ENCODE results near the gene ZNF70. TPM values are rescaled to one million over a fixed set of nuclear protein-coding genes. Genes with fewer than 3 reads are reported as not detected.

ZNF70 gene
- total RNA-seq, 1 experiment from 2014 or later = 3.0 TPM

DNA sequence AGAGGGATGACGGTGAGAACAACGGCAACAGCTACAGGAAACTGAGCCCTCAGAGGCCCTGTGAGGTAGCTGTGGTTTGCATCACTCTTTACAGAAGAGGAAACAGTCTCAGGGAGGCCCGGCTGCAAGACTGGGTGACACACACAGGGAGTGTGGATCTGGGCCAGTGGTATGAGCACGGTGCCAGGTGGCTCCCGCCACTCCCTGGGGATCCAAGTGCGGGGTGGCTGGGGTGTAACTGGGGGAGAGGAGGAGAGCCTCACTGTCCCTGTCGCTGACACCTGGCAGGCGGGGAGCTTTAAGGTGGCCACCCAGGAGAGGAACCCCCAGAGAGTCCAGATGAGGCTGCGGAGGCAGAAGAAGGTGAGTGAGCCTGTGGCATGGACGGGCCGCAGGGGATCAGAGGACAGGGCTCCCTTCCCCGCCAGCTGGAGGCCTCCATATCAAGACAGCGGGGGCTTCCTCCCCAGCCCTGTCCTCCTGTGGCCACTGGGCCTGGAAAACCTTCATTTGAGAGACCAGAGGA lies 54.5 kb downstream of the ZNF70 start:
- no peak for DNase-seq (ENCODE audit: extremely low read depth, low read depth)

DNA sequence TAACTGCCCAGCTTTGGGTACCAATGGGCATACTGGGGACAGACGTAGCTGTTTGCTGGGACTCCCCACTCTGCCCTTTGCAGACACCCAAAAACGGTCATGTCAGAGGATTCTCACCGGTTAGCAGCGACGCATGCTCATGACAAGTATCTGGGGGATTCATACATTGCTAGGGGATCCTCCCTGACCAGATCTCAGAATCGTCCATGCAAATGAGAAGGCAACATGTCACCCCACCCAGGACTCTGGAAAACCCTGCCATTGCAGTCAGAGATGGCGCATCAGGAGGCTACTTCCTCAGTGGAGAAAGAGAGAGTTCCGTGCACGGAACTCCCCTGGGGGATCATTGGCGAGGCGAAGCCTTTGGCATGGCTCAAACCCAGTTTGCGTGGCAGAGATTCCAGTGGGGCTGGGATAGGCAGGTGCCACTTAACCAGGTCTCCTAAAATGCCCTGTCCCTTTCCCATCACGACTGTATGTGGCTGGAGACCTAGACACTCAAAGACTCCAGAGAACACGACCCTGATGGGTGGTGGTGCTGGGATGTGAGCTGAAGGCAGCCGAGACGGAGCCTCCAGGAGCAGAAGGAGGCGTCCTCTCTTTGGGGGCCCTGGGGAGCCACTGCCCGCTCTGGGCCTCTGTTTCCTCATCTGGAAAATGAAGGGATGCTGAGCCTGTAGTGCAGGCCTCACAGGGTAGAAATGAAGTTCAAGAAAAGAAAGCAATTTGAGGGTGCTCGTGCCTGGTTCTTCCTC lies 55.2 kb downstream of the ZNF70 start:
- no peak for DNase-seq (ENCODE audit: extremely low read depth, low read depth)

DNA sequence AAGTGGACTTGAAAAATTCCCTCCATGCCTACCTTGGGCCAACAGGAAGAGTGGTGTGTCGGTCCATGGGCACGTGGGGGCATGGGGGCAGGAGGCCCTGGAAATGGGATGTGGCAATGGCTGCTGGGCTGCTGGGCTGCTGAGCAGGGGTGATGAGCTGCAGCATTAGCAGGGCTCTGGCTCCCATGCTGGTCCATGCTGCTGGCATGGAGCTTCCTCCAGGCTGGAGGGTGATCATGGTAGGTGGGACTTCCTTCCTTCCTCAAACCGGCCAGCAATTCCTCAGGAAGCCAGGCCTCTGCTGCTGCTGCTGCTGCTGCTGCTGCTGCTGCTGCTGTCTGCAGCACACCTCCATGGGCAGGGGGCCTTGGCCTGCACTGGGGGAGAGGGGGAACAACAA lies 55.8 kb downstream of the ZNF70 start:
- no peak for DNase-seq (ENCODE audit: extremely low read depth, low read depth)

DNA sequence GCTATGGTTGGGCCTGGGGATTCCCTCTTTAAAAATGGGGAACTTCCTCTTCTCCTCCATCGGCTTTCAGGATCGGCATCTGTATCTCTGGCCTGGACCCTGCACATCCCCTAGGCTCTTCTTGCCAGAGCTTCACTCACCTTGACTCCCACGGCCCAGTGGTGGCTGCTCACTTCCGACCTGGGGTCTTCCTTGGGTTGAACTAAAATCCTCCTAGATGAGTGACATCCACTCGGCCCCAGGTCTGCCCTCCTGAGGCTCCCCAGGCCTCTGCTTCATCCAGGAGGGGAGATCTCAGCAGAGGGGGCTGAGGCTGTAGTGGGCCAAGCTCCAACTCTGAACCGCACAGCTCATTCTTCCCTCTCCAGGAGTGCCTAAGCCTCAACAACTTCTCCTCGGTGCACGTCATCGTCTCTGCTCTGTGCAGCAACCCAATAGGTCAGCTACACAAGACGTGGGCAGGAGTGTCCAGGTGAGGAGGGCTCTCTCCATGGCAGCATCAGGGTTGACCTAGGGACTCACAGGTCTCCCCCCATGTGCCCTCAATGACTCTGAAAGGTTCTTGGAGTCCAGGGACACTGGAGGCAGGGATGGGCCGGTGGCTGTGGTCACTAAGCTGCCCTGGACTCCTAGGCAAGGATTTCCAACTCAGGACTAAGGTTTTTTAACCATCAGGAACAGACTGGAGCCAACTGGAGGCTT lies 56.8 kb downstream of the ZNF70 start:
- DNase-seq (ENCODE audit: extremely low read depth, low read depth) = no peak

DNA sequence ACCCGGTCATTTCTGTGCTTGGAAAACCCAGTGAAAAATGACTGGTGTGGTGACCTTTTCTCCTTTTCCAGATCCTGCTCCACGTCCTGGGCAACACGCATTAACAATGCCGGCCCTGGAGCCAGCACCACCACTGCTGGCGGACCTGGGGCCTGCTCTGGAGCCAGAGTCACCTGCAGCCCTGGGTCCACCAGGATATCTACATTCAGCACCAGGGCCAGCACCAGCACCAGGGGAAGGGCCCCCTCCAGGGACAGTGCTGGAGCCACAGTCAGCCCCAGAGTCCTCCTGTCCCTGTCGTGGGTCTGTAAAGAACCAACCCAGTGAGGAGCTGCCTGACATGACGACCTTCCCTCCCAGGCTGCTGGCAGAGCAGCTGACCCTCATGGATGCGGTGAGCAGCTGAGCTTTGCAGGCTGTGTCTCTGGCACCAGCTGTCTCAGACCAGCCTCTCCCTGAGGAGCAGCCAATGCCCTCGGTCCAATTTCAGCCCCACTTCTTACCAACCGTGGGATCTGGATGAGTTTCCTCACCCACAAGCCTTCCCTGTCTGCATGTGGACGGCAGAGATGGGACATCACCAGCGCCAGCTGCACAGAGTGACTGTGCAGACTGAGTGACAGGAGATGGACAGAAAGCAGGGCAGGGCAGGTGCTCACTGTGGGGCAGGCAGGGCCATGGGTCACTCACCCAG lies 58.2 kb downstream of the ZNF70 start:
- no peak for DNase-seq (ENCODE audit: extremely low read depth, low read depth)

DNA sequence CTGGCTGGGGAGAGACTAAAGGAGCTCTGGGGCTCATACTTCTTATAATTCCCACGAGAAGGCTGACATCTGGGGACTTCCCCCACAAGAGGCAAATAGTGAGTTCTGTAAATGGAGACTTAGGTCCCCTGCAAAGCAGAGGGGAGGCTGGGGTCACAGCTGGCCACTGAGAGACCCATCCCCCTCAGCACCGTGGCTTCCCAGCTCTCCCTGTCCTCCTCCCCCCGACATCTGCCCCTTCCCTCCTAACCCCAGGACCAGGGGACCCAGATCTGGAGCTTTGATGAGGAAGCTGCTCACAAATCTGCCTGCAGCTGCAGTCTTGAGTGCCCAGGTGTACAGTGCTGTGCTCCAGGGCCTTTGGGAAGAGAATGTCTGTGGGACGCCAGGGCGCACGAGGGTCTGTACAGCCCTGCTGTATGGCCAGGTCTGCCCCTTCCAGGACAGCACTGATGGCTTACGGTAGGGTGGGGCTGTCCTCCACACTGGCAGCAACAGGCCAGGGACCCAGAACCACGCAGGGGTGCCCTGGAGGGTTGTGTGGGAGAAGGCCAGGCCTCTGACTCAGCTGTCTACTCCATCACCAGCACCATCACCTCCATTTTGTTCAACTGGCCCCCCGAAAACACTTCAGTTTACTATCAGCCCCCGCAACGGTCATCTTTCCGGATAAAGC lies 59.0 kb downstream of the ZNF70 start:
- no peak for DNase-seq (ENCODE audit: extremely low read depth, low read depth)

DNA sequence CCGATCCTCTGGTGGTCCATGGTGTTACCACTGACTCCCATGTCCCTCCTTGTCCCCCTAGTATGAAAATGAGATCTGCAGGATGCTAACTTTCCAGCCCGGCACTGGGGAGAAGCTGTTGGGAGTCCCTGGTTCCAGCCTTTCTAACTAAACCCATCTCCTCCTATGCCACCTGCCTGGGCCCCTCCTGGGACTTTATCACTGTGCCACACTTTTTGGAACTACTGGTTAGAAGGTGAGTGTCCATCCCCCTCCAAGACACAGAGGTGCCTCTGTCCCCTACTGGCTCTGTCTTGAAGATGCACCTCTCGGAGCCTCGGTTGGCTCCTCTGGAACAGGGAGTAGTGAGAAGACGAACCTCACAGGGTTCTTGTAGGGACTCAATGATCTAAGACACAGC lies 60.2 kb downstream of the ZNF70 start, which contains the start of gene RGL4:
RGL4 (plus strand) TSS at position 301 of the 400 bp plus-strand sequence. CDS start 1,018 bp downstream, outside the sequence.
- no peak for DNase-seq (ENCODE audit: extremely low read depth, low read depth)

DNA sequence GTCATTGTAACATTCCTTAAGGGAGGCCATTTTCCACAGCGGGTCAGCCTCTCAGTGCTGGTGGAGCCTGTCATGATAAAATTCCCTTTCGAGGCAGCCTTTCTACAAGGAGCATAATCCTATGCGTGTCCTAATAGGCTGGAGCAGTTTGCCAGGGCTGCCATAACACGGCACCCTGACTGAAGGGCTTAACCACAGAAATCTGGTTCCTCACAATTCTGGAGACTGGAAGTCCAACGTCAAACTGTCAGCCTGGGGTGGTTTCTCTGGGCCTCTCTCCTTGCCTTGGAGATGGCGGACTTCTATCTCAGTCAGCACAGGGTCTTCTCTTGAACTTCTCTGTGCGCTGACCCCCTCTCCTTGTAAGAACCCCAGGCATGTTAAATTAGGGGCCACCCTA lies 61.5 kb downstream of the ZNF70 start:
- DNase-seq (ENCODE audit: extremely low read depth, low read depth) = no peak

Other genes starting within 250 kb of the ZNF70 start
- gene IGLL1, start 170.8 kb downstream of the ZNF70 start, total RNA-seq (2014; rRNA removed; shearing (Covaris generic)) = not detected in 2 replicates
- gene DRICH1, start 118.8 kb downstream of the ZNF70 start, total RNA-seq (2014; rRNA removed; shearing (Covaris generic)) = not detected in 2 replicates
- 0.07 TPM in 1 of 2 replicates, not detected in the other for gene RGL4, start 60.1 kb downstream of the ZNF70 start, total RNA-seq (2014; rRNA removed; shearing (Covaris generic))
- not detected in 2 replicates for gene VPREB3, start 3.3 kb upstream of the ZNF70 start, total RNA-seq (2014; rRNA removed; shearing (Covaris generic))
- gene C22orf15, start 11.9 kb upstream of the ZNF70 start, total RNA-seq (2014; rRNA removed; shearing (Covaris generic)) = not detected in 2 replicates
- 38.2 and 44.3 TPM in 2 replicates for gene CHCHD10, start 16.9 kb upstream of the ZNF70 start, total RNA-seq (2014; rRNA removed; shearing (Covaris generic))
- gene MMP11, start 21.7 kb upstream of the ZNF70 start, total RNA-seq (2014; rRNA removed; shearing (Covaris generic)) = 1.8 and 2.1 TPM in 2 replicates
- gene SMARCB1, start 35.9 kb upstream of the ZNF70 start, total RNA-seq (2014; rRNA removed; shearing (Covaris generic)) = 45.5 and 49.6 TPM in 2 replicates
- gene DERL3, start 87.9 kb upstream of the ZNF70 start, total RNA-seq (2014; rRNA removed; shearing (Covaris generic)) = 0.59 and 1.6 TPM in 2 replicates
- gene SLC2A11, start 106.8 kb upstream of the ZNF70 start, total RNA-seq (2014; rRNA removed; shearing (Covaris generic)) = 8.3 and 10.7 TPM in 2 replicates
- 363 and 441 TPM in 2 replicates for gene MIF, start 143.3 kb upstream of the ZNF70 start, total RNA-seq (2014; rRNA removed; shearing (Covaris generic))
- gene GSTT2B, start 210.1 kb upstream of the ZNF70 start, total RNA-seq (2014; rRNA removed; shearing (Covaris generic)) = 1.2 TPM in 1 of 2 replicates, not detected in the other
- gene DDTL, start 215.8 kb upstream of the ZNF70 start, total RNA-seq (2014; rRNA removed; shearing (Covaris generic)) = 0.84 TPM in 1 of 2 replicates, not detected in the other
- 91.4 and 116 TPM in 2 replicates for gene DDT, start 223.3 kb upstream of the ZNF70 start, total RNA-seq (2014; rRNA removed; shearing (Covaris generic))
- gene GSTT2, start 229.0 kb upstream of the ZNF70 start, total RNA-seq (2014; rRNA removed; shearing (Covaris generic)) = not detected in 2 replicates